Fibroblast of lung (primary cell): ENCODE data around the gene MYBBP1A. TPM values are rescaled to one million over a fixed set of nuclear protein-coding genes. Genes with fewer than 3 reads are reported as not detected.

Source experiments
- DNase-seq, 2 donors: peaks; one replicate each; pipeline versions ENCODE4 v3.0.0 to v3.0.0-alpha.2; 2010; ENCODE audit warnings: low read depth in 2 of 2
- H2AFZ ChIP-seq: 2 replicates; pipeline ENCODE4 v1.5.1; 2012; ENCODE audit warnings: low read length, control low read depth, inconsistent platforms
- H3K27ac ChIP-seq: 2 replicates; pipeline ENCODE4 v1.5.1; 2011; ENCODE audit warnings: low read length, control low read depth; ENCODE audit not compliant: insufficient read depth
- H3K27me3 ChIP-seq: 2 replicates; pipeline ENCODE4 v1.5.1; 2011; ENCODE audit warnings: mild to moderate bottlenecking, low read length; ENCODE audit not compliant: control insufficient read depth, insufficient read depth
- H3K36me3 ChIP-seq: 2 replicates; pipeline ENCODE4 v1.5.1; 2011; ENCODE audit warnings: low read length; ENCODE audit not compliant: control insufficient read depth, insufficient read depth
- H3K4me1 ChIP-seq: 2 replicates; pipeline ENCODE4 v1.5.1; 2011; ENCODE audit warnings: low read length; ENCODE audit not compliant: control insufficient read depth, insufficient read depth; ENCODE audit errors: extremely low read depth
- H3K4me2 ChIP-seq: 2 replicates; pipeline ENCODE4 v1.5.1; 2011; ENCODE audit warnings: low read length, control low read depth; ENCODE audit not compliant: insufficient read depth; ENCODE audit errors: extremely low read depth
- H3K4me3 ChIP-seq, 4 experiments: fragments of 200-600 bp in 1 of 4; sonication (generic) in 1 of 4; replicated peaks in 1 of 4; 2 replicates each; pipeline ENCODE4 v1.5.1; 2011 to 2016; ENCODE audit warnings: low read length in 4 of 4, low read depth in 3 of 4, mild to moderate bottlenecking in 3 of 4, control low read depth in 2 of 4, inconsistent platforms in 1 of 4, mixed read lengths in 1 of 4; ENCODE audit not compliant: insufficient read depth in 1 of 4; ENCODE audit errors: control extremely low read depth in 1 of 4
- H3K79me2 ChIP-seq: 2 replicates; pipeline ENCODE4 v1.5.1; 2012; ENCODE audit warnings: mild to moderate bottlenecking, low read length, inconsistent platforms; ENCODE audit not compliant: control insufficient read depth, insufficient read depth
- H3K9ac ChIP-seq: 2 replicates; pipeline ENCODE4 v1.5.1; 2011; ENCODE audit warnings: mild to moderate bottlenecking, low read length, control low read depth; ENCODE audit not compliant: insufficient read depth
- H3K9me3 ChIP-seq: 2 replicates; pipeline ENCODE4 v1.5.1; 2012; ENCODE audit warnings: low read depth, low read length; ENCODE audit not compliant: control insufficient read depth, insufficient read depth
- H4K20me1 ChIP-seq: 2 replicates; pipeline ENCODE4 v1.5.1; 2011; ENCODE audit warnings: low read length; ENCODE audit not compliant: control insufficient read depth, insufficient read depth; ENCODE audit errors: extremely low read depth
- EZH2 ChIP-seq: IDR thresholded peaks from 2 replicates; pipeline ENCODE4 v1.5.1; 2012; ENCODE audit warnings: low read length, control low read depth, mild to moderate bottlenecking; ENCODE audit errors: missing control alignments
- polyA plus RNA-seq, 2 donors: library from polyadenylated mRNA; depleted of rRNA in 1 of 2; stranded (reverse) in 1 of 2; unstranded in 1 of 2; fragments of >200 nt; gene quantifications; 2 replicates each; pipeline ENCODE4 v1.2.1, GENCODE V29; 2011 to 2012; ENCODE audit warnings: missing spikeins in 1 of 2
- total RNA-seq: library from RNA; depleted of rRNA; stranded (reverse); fragments of >200 nt; gene quantifications from 2 replicates; pipeline ENCODE4 v1.2.1, GENCODE V29; 2014
- TF ChIP-seq, protein P1 (sequence below), 2 donors: IDR thresholded peaks in 1 of 2; conservative IDR thresholded peaks in 1 of 2; 1 replicate in 1 of 2; 2 replicates in 1 of 2; pipeline ENCODE4 v1.5.1; 2011 to 2012; ENCODE audit warnings: low read length in 2 of 2, control low read depth in 1 of 2, inconsistent platforms in 1 of 2, low read depth in 1 of 2, mild to moderate bottlenecking in 1 of 2

Gene MYBBP1A
- total and polyA plus RNA-seq, 2 donors (not counting 1 experiment from before 2014, with no cell fraction given): 14.1 to 28.6 TPM

DNA sequence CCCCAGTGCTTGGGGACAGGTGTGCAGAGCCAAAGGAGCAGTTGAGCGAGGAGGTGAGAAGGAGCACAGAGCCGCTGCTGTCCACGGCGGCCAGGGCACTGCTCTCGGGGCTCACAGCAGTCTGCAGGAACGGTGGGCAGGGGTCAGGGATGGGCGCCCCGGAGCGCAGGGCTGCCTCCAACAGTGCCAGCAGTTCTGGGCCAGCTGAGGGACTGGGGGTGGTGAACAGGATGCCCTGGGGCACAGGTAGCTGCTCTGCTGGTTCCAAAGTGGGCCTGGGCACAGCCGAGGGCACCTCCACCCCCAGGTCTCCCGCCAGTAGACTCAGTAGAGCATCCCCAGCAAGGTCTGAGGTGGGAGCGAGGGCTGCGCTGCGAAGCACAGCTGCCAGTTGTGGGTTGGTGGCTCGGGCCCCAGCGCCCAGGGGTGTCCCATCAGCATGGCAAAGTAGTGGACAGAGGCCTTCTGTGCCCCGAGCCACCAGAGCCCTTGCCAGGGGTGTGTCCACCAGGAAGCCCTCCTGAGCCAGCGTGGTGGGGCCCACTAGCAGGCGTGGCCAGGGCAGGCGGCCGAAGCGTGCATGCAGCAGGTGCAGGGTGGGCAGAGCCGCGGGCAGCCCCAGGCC is 3.3 kb upstream of the MYBBP1A start:
- Histone ChIP-seq H3K79me2 (peaks cover 16% of the 10 kb centered on the region), H4K20me1 (no peaks in the 10 kb centered on the region), H3K4me3 (no peak overlapping the region), H3K27ac (no peak overlapping the region), H3K9me3 (no peaks in the 10 kb centered on the region), H3K27me3 (no peaks in the 10 kb centered on the region), H3K4me2 (no peak overlapping the region), H3K36me3 (no peaks in the 10 kb centered on the region), H3K9ac (no peak overlapping the region), H3K4me1 (peaks cover 5% of the 10 kb centered on the region), H2AFZ (no peak overlapping the region)
- TF ChIP-seq, protein P1, sequence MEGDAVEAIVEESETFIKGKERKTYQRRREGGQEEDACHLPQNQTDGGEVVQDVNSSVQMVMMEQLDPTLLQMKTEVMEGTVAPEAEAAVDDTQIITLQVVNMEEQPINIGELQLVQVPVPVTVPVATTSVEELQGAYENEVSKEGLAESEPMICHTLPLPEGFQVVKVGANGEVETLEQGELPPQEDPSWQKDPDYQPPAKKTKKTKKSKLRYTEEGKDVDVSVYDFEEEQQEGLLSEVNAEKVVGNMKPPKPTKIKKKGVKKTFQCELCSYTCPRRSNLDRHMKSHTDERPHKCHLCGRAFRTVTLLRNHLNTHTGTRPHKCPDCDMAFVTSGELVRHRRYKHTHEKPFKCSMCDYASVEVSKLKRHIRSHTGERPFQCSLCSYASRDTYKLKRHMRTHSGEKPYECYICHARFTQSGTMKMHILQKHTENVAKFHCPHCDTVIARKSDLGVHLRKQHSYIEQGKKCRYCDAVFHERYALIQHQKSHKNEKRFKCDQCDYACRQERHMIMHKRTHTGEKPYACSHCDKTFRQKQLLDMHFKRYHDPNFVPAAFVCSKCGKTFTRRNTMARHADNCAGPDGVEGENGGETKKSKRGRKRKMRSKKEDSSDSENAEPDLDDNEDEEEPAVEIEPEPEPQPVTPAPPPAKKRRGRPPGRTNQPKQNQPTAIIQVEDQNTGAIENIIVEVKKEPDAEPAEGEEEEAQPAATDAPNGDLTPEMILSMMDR (conservative IDR thresholded peaks at IDR 0.05 in 1 of 2, IDR thresholded peaks at IDR 0.05 in 1 of 2; ENCODE audit: low read depth in 1 of 2, low read length in 2 of 2): no peak
- no peak for TF ChIP-seq EZH2
- DNase-seq: no peak

DNA sequence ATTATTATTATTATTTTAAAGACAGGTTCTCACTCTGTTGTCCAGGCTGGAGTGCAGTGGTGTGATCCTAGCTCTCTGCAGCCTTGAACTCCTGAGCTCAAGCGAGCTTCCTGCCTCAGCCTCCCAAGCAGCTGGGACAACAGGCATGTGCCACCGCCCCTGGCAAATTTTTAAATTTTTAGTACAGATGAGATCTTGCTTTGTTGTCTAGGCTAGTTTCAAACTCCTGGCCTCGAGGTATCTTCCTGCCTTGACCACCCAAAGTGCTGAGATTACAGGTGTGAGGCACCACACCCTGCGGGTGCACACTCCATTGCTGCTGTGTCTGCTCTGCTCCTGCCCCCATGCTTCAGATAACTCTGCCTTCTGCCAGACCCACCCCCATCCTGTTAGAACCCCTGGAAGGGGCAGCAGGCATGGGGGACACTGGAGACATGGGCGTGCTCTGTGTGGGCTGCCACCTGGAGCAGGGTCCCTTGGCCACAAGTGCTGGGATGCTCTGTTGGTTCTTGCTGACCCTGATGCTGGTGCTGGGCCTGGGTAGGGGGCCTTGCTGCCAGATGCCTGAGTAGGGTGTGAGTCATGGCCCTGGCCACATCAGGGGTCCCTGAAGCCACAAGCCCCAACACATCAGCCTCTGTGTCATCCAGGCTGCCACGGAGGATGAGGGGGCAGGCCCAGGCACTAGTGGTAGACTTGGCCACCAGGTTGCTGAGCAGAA is 2.6 kb upstream of the MYBBP1A start:
- Histone ChIP-seq H3K4me2 (no peak overlapping the region), H3K36me3 (peaks cover 4% of the 10 kb centered on the region), H2AFZ (no peak overlapping the region), H4K20me1 (no peaks in the 10 kb centered on the region), H3K9me3 (no peaks in the 10 kb centered on the region), H3K4me1 (peaks cover 5% of the 10 kb centered on the region), H3K9ac (no peak overlapping the region), H3K79me2 (peaks cover 19% of the 10 kb centered on the region), H3K27me3 (no peaks in the 10 kb centered on the region), H3K4me3 (no peak overlapping the region), H3K27ac (no peak overlapping the region)
- DNase-seq: no peak
- no peak for TF ChIP-seq EZH2
- TF ChIP-seq, protein P1 (conservative IDR thresholded peaks at IDR 0.05 in 1 of 2, IDR thresholded peaks at IDR 0.05 in 1 of 2; ENCODE audit: low read depth in 1 of 2, low read length in 2 of 2): no peak

DNA sequence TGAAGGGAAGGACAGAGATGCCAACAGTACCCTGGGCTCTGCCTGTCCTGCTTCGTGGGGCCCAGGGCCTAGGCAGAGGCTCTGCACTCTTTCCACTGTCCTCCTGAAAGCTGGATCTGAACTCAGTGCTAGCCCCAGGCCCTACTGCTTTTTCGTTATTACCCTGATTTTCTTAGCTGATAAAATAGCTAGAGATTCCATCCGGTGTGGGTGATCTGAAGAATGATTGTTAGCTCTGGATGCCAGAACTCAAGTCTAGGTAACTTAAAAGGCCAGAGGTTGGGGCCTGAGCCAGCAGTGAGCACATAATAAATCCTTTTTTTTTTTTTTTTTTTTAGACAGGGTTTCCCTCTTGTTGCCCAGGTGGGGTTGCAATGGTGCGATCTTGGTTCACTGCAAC is 1.8 kb upstream of the MYBBP1A start:
- no peak overlapping the region for H3K4me2 ChIP-seq
- no peak overlapping the region for H2AFZ ChIP-seq
- H3K27ac ChIP-seq: no peak overlapping the region
- no peak overlapping the region for H3K9ac ChIP-seq
- H4K20me1 ChIP-seq: no peaks in the 10 kb centered on the region
- H3K79me2 ChIP-seq: peaks cover 19% of the 10 kb centered on the region
- no peak for TF ChIP-seq EZH2
- TF ChIP-seq, protein P1 (conservative IDR thresholded peaks at IDR 0.05 in 1 of 2, IDR thresholded peaks at IDR 0.05 in 1 of 2; ENCODE audit: low read depth in 1 of 2, low read length in 2 of 2): no peak
- H3K36me3 ChIP-seq: peaks cover 9% of the 10 kb centered on the region
- DNase-seq: no peak
- peaks cover 5% of the 10 kb centered on the region for H3K4me1 ChIP-seq
- H3K9me3 ChIP-seq: no peaks in the 10 kb centered on the region
- H3K4me3 ChIP-seq: no peak overlapping the region
- no peaks in the 10 kb centered on the region for H3K27me3 ChIP-seq
